Ovary (tissue), 9 donors: ENCODE data around the gene ATXN1. TPM values are rescaled to one million over a fixed set of nuclear protein-coding genes. Genes with fewer than 3 reads are reported as not detected.

Experiments used
- DNase-seq, 5 donors: peaks; one replicate each; pipeline ENCODE4 v3.0.0-alpha.2; 2019 to 2020
- H3K27ac ChIP-seq, 2 donors: fragments of 200-600 bp; one replicate each; pipeline versions ENCODE4 v1.5.1 to v1.8.0; 2019 to 2022
- H3K27me3 ChIP-seq: fragments of 200-600 bp; one replicate; pipeline ENCODE4 v1.8.0; 2022
- H3K36me3 ChIP-seq: fragments of 200-600 bp; sonication (generic); one replicate; pipeline ENCODE4 v1.5.1; 2019
- H3K4me1 ChIP-seq: one replicate; pipeline ENCODE4 v1.8.1; 2013; ENCODE audit warnings: mild to moderate bottlenecking, moderate library complexity; ENCODE audit not compliant: insufficient read depth
- H3K4me3 ChIP-seq: fragments of 200-600 bp; sonication (generic); one replicate; pipeline ENCODE4 v1.5.1; 2017
- H3K9me3 ChIP-seq, 2 donors: fragments of 200-600 bp in 1 of 2; sonication (generic) in 1 of 2; one replicate each; pipeline versions ENCODE4 v1.5.1 to v1.8.1; 2013 to 2019; ENCODE audit warnings: mild to moderate bottlenecking in 1 of 2, moderate library complexity in 1 of 2
- CTCF ChIP-seq, 3 donors: fragments of 450-650 bp in 2 of 3; fragments of 200-600 bp in 1 of 3; IDR thresholded peaks; one replicate each; pipeline versions ENCODE4 v1.5.1 to v1.8.0; 2016 to 2022; ENCODE audit warnings: antibody characterized with exemption in 3 of 3, mild to moderate bottlenecking in 1 of 3
- EP300 ChIP-seq: sonication (generic); formaldehyde crosslinking; IDR thresholded peaks from one replicate; pipeline ENCODE4 v1.6.1; 2017; ENCODE audit warnings: antibody characterized with exemption
- POLR2A ChIP-seq: fragments of 450-650 bp; IDR thresholded peaks from one replicate; pipeline ENCODE4 v1.6.1; 2017; ENCODE audit warnings: antibody characterized with exemption, mild to moderate bottlenecking, moderate library complexity
- WGBS, 3 donors: extraction: QIAGEN DNeasy Blood & Tissue Kit in 1 of 3; methylation state at CpG; one replicate each; pipeline versions ENCODE4 v1.1.5 to v1.1.7; 2013 to 2017; 5-methylcytosine and 5-hydroxymethylcytosine counted together
- intact Hi-C, 4 donors: fragments of 100-400 bp; cut with DNase I; formaldehyde crosslinking; loops; one replicate each; pipeline versions ENCODE4 v1.11.0 to v1.15.1; 2022 to 2023
- polyA plus RNA-seq, 2 donors: library from polyadenylated mRNA; stranded (reverse); fragments of 200-250 nt in 1 of 2; fragments of 350-450 nt in 1 of 2; fragmentation: Illumina TruSeq in 1 of 2; extraction: RNeasy Lipid Tissue Mini Kit (QIAGEN cat#74804) in 1 of 2; gene quantifications; one replicate each; pipeline ENCODE4 v1.2.3, GENCODE V29; 2013 to 2014
- total RNA-seq, 7 donors: library from RNA; depleted of rRNA in 2 of 7; stranded (reverse); fragments of >200 nt in 2 of 7; fragmentation: NEBNext Ultra II Directional in 3 of 7; extraction: Animal tissue kit (Norgen Biotek cat#: 25700) in 3 of 7; gene quantifications; one replicate each; pipeline versions ENCODE4 v1.1.0 to v1.2.4, GENCODE V29; 2016 to 2023
- donor health status: DM: no; HTN: no; CAD: no; lungs with moderate emphysema.
- donor health status: DM: no; HTN: no; CAD: no.
- donor health status: Bipolar disorder and iron deficiency.
- donor health status: DM: yes; HTN: yes; CAD: no.
- donor health status: DM: no; HTN: no; CAD: no.
- donor health status: DM: yes; HTN: yes; CAD: no.

The ATXN1 gene
- total and polyA plus RNA-seq, 9 donors = 7.3 to 38.2 (median 30.4) TPM

- H3K27me3 ChIP-seq = no peaks in the 10 kb centered on the region
- no peak for DNase-seq
- H3K4me1 ChIP-seq = peaks cover 13% of the 10 kb centered on the region
- intact Hi-C loops = no loop called here
- 88 to 91% (median 88%) methylated on average over 9 of the region's 9 CpGs for WGBS, 3 donors
- H3K36me3 ChIP-seq = no peaks in the 10 kb centered on the region
- H3K27ac ChIP-seq = no peak overlapping the region
- H3K9me3 ChIP-seq = no peaks in the 10 kb centered on the region
- H3K4me3 ChIP-seq = no peak overlapping the region
- TF ChIP-seq EP300 (no peak), CTCF (IDR thresholded peaks at IDR 0.05) (no peak), POLR2A (no peak)
These were observed 88.1 kb downstream of the ATXN1 start for GRCh38 chr6:16673011-16673797.

- TF ChIP-seq CTCF (IDR thresholded peaks at IDR 0.05) (no peak), EP300 (no peak), POLR2A (no peak)
- H3K27me3 ChIP-seq = no peaks in the 10 kb centered on the region
- no peak for DNase-seq
- H3K36me3 ChIP-seq = no peaks in the 10 kb centered on the region
- intact Hi-C loops = no loop called here
- H3K27ac ChIP-seq = no peak overlapping the region
- no peak overlapping the region for H3K4me3 ChIP-seq
- no peaks in the 10 kb centered on the region for H3K9me3 ChIP-seq
- 55 to 59% (median 56%) methylated on average over 6 of the region's 6 CpGs for WGBS, 3 donors
- H3K4me1 ChIP-seq = peaks cover 8% of the 10 kb centered on the region
These were observed 89.7 kb downstream of the ATXN1 start for GRCh38 chr6:16671302-16672289.

GRCh38 chr6:16670617-16671051 is 90.6 kb downstream of the ATXN1 start:
- peaks cover 8% of the 10 kb centered on the region for H3K4me1 ChIP-seq
- no peaks in the 10 kb centered on the region for H3K9me3 ChIP-seq
- H3K27ac ChIP-seq = no peak overlapping the region
- no peak for DNase-seq
- H3K36me3 ChIP-seq = no peaks in the 10 kb centered on the region
- intact Hi-C loops = no loop called here
- TF ChIP-seq CTCF (IDR thresholded peaks at IDR 0.05) (no peak), EP300 (no peak), POLR2A (no peak)
- H3K27me3 ChIP-seq = no peaks in the 10 kb centered on the region
- 17 to 34% (median 27%) methylated on average over 2 of the region's 2 CpGs for WGBS, 3 donors
- H3K4me3 ChIP-seq = no peak overlapping the region

GRCh38 chr6:16670183-16670582 is 91.1 kb downstream of the ATXN1 start:
- 40 to 48% (median 43%) methylated on average over 4 of the region's 4 CpGs for WGBS, 3 donors
- intact Hi-C loops = no loop called here
- TF ChIP-seq POLR2A = no peak
- TF ChIP-seq EP300 = no peak
- no peak for TF ChIP-seq CTCF (IDR thresholded peaks at IDR 0.05)
- no peak overlapping the region for H3K4me3 ChIP-seq
- no peak overlapping the region for H3K27ac ChIP-seq
- H3K4me1 ChIP-seq = peaks cover 8% of the 10 kb centered on the region
- H3K9me3 ChIP-seq = no peaks in the 10 kb centered on the region
- no peak for DNase-seq
- no peaks in the 10 kb centered on the region for H3K36me3 ChIP-seq
- H3K27me3 ChIP-seq = no peaks in the 10 kb centered on the region
